GM21360 (cell line): ENCODE measurements around the gene CCBE1.

Source experiments
- ATAC-seq: cut with Tn5 transposase; IDR thresholded peaks from one replicate; pipeline ENCODE4 v1.9.1; 2021; ENCODE audit warnings: mild to moderate bottlenecking, moderate library complexity; ENCODE audit not compliant: unreplicated experiment

The CCBE1 gene

GRCh38 chr18:59423259-59423658, 274.0 kb downstream of the CCBE1 start:
- ATAC-seq: no peak

GRCh38 chr18:59420244-59420643, 277.0 kb downstream of the CCBE1 start:
- no peak for ATAC-seq

- no peak for ATAC-seq
Observed at GRCh38 chr18:59419386-59419785, 277.8 kb downstream of the CCBE1 start.

DNA sequence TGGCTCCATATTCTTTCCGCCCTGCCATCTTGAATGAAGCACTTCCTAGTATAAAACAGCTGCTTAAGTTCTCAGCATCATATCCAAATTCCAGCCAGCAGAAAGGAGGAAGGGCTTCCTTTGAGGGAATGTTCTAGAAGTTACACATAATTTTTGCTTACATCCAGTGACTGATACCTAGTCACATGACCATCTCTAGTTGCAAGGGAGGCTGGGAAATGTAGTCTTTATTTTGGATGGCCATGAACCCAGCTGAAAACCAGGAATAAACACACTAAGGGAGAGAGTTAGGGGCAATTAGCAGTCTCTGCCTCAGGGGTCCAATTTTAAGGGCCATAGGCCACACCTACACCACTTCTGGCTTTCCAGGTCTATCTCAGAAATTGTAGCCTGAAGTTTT, 280.4 kb downstream of the CCBE1 start:
- ATAC-seq: no peak

- no peak for ATAC-seq
Observed at GRCh38 chr18:59414111-59414653, 283.0 kb downstream of the CCBE1 start.

DNA sequence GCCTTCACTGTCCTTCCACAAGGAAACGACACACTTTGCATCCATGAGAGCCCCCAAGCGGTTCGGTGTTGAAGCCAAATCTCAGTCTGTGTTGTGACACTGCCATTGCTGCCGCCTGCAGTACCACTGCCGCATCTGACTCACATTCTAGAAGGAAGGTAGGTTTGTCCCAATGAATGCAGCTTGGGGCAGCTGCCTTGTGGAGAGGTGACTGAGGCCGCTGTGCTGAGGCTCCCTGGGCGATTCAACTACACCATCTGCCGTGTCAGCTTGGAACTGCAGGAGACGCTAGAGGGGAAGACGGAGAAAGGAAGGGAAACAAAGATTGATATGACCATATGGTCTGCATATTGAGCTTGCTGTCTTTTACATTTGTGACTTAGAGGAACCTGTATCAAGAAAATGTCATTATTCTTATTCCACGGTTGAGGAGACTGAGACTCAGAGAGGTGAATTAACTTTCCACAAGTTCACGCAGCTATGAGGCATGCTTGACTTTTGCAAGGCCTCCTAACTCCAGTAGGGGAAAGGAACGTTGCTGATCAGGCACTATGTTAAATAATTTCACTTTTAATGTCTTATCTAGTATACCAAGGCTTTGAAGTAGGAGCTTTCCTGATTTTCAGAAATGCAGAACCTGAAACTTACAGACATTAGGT, 294.7 kb downstream of the CCBE1 start:
- ATAC-seq: peak; percentile 99

DNA sequence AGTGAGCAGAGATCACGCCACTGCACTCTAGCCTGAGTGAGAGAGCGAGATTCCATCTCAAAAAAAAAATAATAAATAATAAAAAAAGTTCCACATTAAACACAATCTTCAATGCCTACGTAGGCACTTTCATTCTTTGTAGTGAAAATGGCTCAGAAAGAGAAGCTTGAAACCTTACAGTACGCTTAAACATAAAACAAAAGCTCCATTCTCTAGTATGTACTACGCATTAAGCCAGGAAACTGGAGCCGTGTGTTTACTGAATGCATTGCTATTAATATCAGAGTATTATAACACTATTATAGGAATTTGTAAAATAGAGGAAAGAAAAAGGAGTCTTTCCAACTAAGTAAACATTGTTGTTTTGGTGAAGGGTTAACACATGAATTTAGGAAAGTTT, 296.8 kb downstream of the CCBE1 start:
- ATAC-seq: no peak

DNA sequence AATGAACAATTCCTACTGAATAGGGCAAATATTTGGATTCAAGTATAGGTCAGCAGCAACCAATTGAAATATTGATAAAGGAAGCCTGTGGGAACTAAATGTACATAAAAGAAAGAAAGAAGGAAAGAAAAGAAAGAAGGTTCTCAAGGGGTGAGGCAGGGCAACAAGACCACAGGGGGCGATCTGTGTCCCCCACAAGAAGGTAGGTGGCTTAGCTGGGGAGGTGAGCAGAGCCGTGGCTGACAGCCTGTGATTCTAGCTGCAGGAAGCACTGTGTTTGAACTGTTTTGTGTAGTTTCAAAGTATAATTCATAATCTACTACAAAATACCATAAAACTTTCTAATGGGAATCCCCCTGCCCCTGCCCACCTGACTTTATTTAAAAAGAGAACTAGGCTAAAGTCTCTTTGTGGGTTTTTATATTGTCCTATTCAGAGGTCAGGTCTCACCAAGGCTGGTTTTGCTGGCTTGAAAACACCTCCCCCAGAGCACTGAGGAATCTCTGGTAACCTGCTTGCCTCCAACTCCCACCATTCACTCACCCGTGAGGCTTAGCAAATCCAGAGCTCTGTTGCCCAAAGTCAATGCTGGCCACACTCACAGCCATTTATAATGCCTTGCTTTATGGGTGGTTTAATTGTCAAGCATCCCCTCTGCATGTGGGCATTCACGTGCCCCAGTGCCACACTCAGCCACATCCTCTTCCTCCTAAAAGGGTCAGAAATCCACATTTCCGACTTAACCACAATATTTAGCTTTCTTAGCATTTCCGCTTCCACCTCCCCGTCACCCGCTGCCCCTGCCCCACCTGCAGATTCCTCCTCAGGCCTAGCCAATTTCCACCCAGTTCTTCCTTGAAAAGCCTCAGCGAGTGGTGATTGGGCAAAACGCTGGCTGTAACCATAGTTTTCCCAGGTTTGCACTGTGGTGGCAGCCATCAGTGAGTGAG, 301.7 kb downstream of the CCBE1 start:
- no peak for ATAC-seq

DNA sequence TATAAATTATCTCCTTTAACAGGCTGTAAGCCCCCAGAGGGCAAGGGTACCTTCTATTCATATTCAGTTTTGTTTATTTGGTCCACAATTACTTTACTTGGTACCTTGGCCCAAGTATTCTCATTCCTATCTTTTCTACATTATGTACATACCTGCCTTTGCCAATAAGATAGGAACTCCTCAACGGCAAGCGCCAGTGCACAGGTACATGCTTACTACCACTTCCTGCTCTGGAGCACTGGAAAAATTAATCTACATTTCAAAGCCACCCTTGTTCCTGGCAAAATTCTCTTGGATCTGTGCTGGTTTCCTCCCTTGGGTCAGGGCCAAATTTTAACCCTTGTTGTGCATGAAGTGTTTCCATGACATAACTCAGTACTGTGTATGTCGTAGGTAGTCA, 303.8 kb downstream of the CCBE1 start:
- no peak for ATAC-seq

GRCh38 chr18:59388817-59389216, 308.4 kb downstream of the CCBE1 start:
- no peak for ATAC-seq

- no peak for ATAC-seq
Observed at GRCh38 chr18:59387687-59388565, 309.3 kb downstream of the CCBE1 start.

DNA sequence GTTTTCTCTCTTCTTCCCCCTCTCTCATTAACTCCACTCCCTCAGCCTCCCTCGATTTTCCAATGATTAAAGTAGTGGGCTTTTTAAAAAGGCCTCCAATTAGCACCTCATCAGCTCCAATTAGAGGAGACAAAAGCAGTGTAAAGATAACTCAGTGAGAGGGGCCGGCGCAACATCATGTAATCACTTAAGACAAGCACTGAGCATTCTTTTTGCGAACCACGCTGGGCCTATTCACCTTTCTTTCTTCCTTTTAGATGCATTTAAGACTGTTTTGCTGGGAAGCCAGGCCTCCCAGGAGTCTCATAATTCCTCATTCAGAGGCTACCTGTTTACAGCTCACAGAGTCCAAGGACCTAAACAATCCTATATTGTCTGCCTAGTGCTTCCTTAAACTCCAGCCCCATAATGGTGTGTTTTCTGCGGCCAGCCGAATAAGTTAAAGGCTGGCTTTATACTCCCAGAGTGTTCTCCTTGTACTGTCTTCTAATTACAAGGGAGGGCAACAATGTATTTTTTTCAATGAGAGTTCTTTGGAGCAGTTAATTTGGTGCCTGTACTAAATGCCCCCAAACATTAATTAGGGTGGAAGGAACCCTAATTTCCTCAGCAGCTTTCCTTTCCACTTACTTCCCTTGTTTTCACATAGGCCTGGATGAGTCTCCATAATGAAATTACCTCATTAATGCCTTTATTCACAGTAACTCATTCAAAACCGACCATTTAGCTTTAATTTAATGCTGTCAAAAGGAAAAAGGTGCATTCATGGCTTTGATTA, 310.1 kb downstream of the CCBE1 start:
- ATAC-seq: no peak

DNA sequence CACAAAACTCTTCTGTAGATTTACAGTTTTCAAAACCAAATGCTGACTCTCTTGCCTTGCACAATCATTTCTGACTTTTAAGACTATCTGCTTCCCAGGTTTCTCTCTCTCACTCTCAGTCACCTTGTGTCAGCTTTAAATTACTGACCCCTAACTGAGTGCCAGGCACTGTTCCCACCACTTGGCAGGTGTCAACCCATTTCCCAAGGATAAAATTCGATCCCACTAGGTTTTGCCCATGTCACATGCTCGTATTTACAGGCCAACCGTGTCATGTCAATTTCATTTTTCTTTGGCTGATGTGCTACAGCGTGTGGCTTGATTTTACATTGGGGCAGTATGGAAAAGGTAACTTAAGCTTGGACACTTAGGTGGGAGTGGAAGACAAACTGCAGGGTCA, 312.0 kb downstream of the CCBE1 start:
- no peak for ATAC-seq

- no peak for ATAC-seq
Observed at GRCh38 chr18:59383851-59384250, 313.4 kb downstream of the CCBE1 start.

DNA sequence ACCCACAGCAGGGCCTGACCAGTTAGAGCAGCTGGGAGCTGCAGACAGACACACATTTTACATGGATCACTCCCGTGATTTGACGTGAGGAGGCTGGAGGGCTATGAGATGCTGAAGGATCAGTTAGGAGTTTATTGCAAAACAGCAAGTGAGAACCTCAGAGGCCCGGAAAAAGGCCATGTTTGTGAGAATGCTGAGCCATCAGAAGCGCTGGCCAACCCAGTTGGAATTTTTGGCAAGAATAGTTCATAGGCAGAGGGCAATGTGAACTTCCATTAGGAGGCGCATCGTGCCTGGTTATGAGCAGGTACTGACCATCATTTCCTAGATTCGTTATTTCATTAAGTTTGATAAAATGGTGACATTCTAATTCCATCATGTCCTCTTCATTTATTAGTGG, 314.8 kb downstream of the CCBE1 start:
- no peak for ATAC-seq

GRCh38 chr18:59381949-59382348, 315.3 kb downstream of the CCBE1 start:
- no peak for ATAC-seq
